HUES48 (cell line): ENCODE measurements around the gene KCNJ2.

ENCODE experiments used
- H3K27ac ChIP-seq: one replicate; pipeline ENCODE4 v1.7.0; 2013; ENCODE audit warnings: low read depth, low read length, inconsistent platforms
- H3K27me3 ChIP-seq: 2 replicates; pipeline ENCODE4 v1.6.1; 2013; ENCODE audit warnings: mild to moderate bottlenecking, low read length; ENCODE audit not compliant: control insufficient read depth, insufficient read depth
- H3K36me3 ChIP-seq: 2 replicates; pipeline ENCODE4 v1.6.1; 2013; ENCODE audit warnings: low read length; ENCODE audit not compliant: control insufficient read depth, insufficient read depth
- H3K4me1 ChIP-seq: 2 replicates; pipeline ENCODE4 v1.6.1; 2013; ENCODE audit warnings: mild to moderate bottlenecking, low read length; ENCODE audit not compliant: control insufficient read depth, insufficient read depth
- H3K4me3 ChIP-seq: 2 replicates; pipeline ENCODE4 v1.5.1; 2013; ENCODE audit warnings: mild to moderate bottlenecking, low read depth, low read length
- H3K9ac ChIP-seq: 2 replicates; pipeline ENCODE4 v1.6.1; 2013; ENCODE audit warnings: mild to moderate bottlenecking, low read depth, low read length, moderate library complexity
- H3K9me3 ChIP-seq: 2 replicates; pipeline ENCODE4 v1.6.1; 2013; ENCODE audit warnings: low read length; ENCODE audit not compliant: control insufficient read depth, insufficient read depth

Gene KCNJ2

DNA sequence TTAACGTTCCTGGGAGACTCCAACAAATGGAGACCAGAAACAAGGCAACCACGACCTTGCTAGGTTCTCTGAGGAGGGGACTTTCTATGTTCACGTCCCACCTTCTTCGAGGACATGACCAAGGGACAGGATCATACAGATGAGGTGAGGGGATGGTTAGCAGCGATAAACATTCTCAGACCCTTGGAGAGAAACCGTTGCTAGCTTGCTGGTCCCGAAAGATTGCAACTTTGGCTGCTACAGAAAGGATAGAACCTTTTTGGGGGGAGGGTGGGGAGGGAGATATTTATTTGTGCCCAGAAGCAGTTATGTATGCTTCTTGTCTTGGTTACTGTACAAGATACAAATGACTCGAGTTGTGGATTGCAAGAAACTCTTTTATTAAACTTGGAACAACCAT lies 35.3 kb upstream of the KCNJ2 start:
- H3K4me1 ChIP-seq: peaks cover 5% of the 10 kb centered on the region
- H3K9ac ChIP-seq: no peak overlapping the region
- no peak overlapping the region for H3K27ac ChIP-seq
- no peaks in the 10 kb centered on the region for H3K27me3 ChIP-seq
- no peak overlapping the region for H3K4me3 ChIP-seq
- H3K9me3 ChIP-seq: no peaks in the 10 kb centered on the region
- H3K36me3 ChIP-seq: no peaks in the 10 kb centered on the region

GRCh38 chr17:70134777-70135176 lies 34.6 kb upstream of the KCNJ2 start:
- Histone ChIP-seq H3K9me3 (no peaks in the 10 kb centered on the region), H3K4me1 (peaks cover 5% of the 10 kb centered on the region)

GRCh38 chr17:70136131-70136530 lies 33.2 kb upstream of the KCNJ2 start:
- Histone ChIP-seq H3K27ac (no peak overlapping the region), H3K4me1 (peaks cover 5% of the 10 kb centered on the region), H3K36me3 (no peaks in the 10 kb centered on the region), H3K9ac (no peak overlapping the region), H3K9me3 (no peaks in the 10 kb centered on the region), H3K4me3 (no peak overlapping the region), H3K27me3 (no peaks in the 10 kb centered on the region)

More at GRCh38 chr17:70134777-70135176, 34.6 kb upstream of the KCNJ2 start:
- Histone ChIP-seq H3K27ac (no peak overlapping the region), H3K9ac (no peak overlapping the region), H3K4me3 (no peak overlapping the region), H3K27me3 (no peaks in the 10 kb centered on the region), H3K36me3 (no peaks in the 10 kb centered on the region)

- Histone ChIP-seq H3K27me3 (no peaks in the 10 kb centered on the region), H3K4me1 (peaks cover 5% of the 10 kb centered on the region), H3K27ac (peak overlapping the region; percentile 22), H3K36me3 (no peaks in the 10 kb centered on the region), H3K4me3 (no peak overlapping the region), H3K9me3 (no peaks in the 10 kb centered on the region), H3K9ac (no peak overlapping the region)
These were observed 31.7 kb upstream of the KCNJ2 start for GRCh38 chr17:70137451-70138230.

GRCh38 chr17:70138291-70138865 lies 31.0 kb upstream of the KCNJ2 start:
- no peak overlapping the region for H3K4me3 ChIP-seq
- peak overlapping the region; percentile 22 for H3K27ac ChIP-seq

DNA sequence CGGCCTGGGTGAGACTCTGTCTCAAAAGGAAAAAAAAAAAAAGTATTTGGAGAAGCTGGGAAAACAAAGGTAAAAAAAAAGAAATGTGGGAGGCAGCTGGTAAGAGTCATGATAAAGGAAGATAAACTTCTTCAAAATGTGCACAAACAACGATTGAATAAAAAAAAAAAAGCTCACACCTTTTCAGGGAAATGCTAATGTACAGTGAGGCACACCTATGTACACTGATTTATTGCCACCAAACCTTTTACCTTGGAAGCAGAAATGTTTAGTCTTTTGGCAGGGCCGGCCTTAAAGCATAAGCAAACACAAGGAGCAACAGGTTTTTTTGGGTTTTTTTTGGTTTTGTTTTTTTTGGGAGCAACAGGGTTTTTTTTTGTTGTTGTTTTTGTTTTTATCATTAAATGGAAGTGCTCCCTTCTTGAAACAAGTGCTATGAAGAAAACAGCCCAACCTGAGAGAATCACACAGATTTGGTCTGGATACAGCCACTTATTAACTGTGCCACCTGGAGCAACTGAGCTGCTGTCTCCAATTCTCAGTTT lies 29.8 kb upstream of the KCNJ2 start:
- Histone ChIP-seq H3K4me1 (peaks cover 5% of the 10 kb centered on the region), H3K9me3 (no peaks in the 10 kb centered on the region), H3K27ac (no peak overlapping the region), H3K9ac (no peak overlapping the region), H3K27me3 (no peaks in the 10 kb centered on the region), H3K4me3 (no peak overlapping the region), H3K36me3 (no peaks in the 10 kb centered on the region)

More at GRCh38 chr17:70138291-70138865, 31.0 kb upstream of the KCNJ2 start:
- H3K9me3 ChIP-seq: no peaks in the 10 kb centered on the region
- H3K27me3 ChIP-seq: no peaks in the 10 kb centered on the region
- H3K36me3 ChIP-seq: no peaks in the 10 kb centered on the region
- peaks cover 5% of the 10 kb centered on the region for H3K4me1 ChIP-seq
- H3K9ac ChIP-seq: no peak overlapping the region

- no peak overlapping the region for H3K4me3 ChIP-seq
- H3K36me3 ChIP-seq: no peaks in the 10 kb centered on the region
- no peak overlapping the region for H3K27ac ChIP-seq
- H3K9ac ChIP-seq: no peak overlapping the region
- no peaks in the 10 kb centered on the region for H3K27me3 ChIP-seq
- H3K4me1 ChIP-seq: no peaks in the 10 kb centered on the region
- no peaks in the 10 kb centered on the region for H3K9me3 ChIP-seq
These were observed 25.0 kb upstream of the KCNJ2 start for GRCh38 chr17:70144260-70144846.

- Histone ChIP-seq H3K4me3 (no peak overlapping the region), H3K27me3 (no peaks in the 10 kb centered on the region), H3K9ac (no peak overlapping the region), H3K9me3 (no peaks in the 10 kb centered on the region), H3K36me3 (no peaks in the 10 kb centered on the region), H3K4me1 (no peaks in the 10 kb centered on the region), H3K27ac (no peak overlapping the region)
These were observed 16.1 kb upstream of the KCNJ2 start for GRCh38 chr17:70153210-70153609.

DNA sequence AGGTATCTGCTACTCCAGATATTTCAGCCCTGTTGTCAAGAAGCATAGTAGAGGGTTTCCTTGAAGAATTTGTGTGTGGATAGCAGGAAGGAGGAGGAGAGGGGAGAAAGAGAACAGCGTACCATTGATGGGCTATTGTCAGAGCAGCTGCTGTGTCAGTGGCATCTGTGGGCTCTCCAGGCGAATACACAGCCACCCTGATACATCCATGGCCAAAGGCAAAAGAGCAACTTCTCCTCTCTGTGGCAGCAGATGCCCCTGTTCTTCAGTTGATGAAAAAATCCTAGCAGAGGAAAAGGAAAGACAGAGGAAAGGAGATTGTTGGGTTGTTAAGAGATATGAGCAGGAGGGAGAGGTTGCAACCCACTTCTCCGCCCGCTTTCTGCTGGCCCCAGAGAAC lies 12.2 kb upstream of the KCNJ2 start:
- Histone ChIP-seq H3K27me3 (no peaks in the 10 kb centered on the region), H3K9ac (no peak overlapping the region), H3K9me3 (no peaks in the 10 kb centered on the region), H3K4me1 (no peaks in the 10 kb centered on the region), H3K4me3 (no peak overlapping the region), H3K36me3 (no peaks in the 10 kb centered on the region), H3K27ac (no peak overlapping the region)

GRCh38 chr17:70158180-70158579 lies 11.2 kb upstream of the KCNJ2 start:
- H3K4me3 ChIP-seq: no peak overlapping the region
- no peaks in the 10 kb centered on the region for H3K9me3 ChIP-seq
- H3K9ac ChIP-seq: no peak overlapping the region
- no peaks in the 10 kb centered on the region for H3K4me1 ChIP-seq
- H3K27ac ChIP-seq: no peak overlapping the region
- no peaks in the 10 kb centered on the region for H3K36me3 ChIP-seq
- H3K27me3 ChIP-seq: no peaks in the 10 kb centered on the region

- Histone ChIP-seq H3K9me3 (no peaks in the 10 kb centered on the region), H3K36me3 (no peaks in the 10 kb centered on the region), H3K4me1 (no peaks in the 10 kb centered on the region), H3K4me3 (no peak overlapping the region), H3K9ac (no peak overlapping the region), H3K27ac (no peak overlapping the region), H3K27me3 (no peaks in the 10 kb centered on the region)
These were observed 10.7 kb upstream of the KCNJ2 start for GRCh38 chr17:70158591-70158990.
